H9 (cell line): ENCODE results near the gene MAD1L1. TPM values are rescaled to one million over a fixed set of nuclear protein-coding genes. Genes with fewer than 3 reads are reported as not detected.
A peak's percentile ranks its signal among the peaks of the same experiment; 100 is the strongest.

ENCODE experiments used
- DNase-seq: peaks from one replicate; pipeline ENCODE4 v3.0.0-alpha.2; 2017
- H2AFZ ChIP-seq: one replicate; pipeline ENCODE4 v1.6.1; 2013; ENCODE audit warnings: mild to moderate bottlenecking, low read length, control low read depth, moderate library complexity
- H2AK5ac ChIP-seq: 2 replicates; pipeline ENCODE4 v1.6.1; 2013; ENCODE audit warnings: low read length, control low read depth, mixed read lengths; ENCODE audit not compliant: insufficient read length
- H2BK120ac ChIP-seq: one replicate; pipeline ENCODE4 v1.6.1; 2013; ENCODE audit warnings: low read depth, mild to moderate bottlenecking, low read length, control low read depth, inconsistent platforms; ENCODE audit not compliant: poor library complexity, severe bottlenecking
- H2BK12ac ChIP-seq: 2 replicates; pipeline ENCODE4 v1.6.1; 2013; ENCODE audit warnings: low read length, control low read depth, mixed read lengths, low read depth; ENCODE audit not compliant: insufficient read length
- H2BK15ac ChIP-seq: 2 replicates; pipeline ENCODE4 v1.6.1; 2013; ENCODE audit warnings: low read depth, low read length, control low read depth
- H2BK20ac ChIP-seq: one replicate; pipeline ENCODE4 v1.6.1; 2013; ENCODE audit warnings: low read depth, mild to moderate bottlenecking, low read length, control low read depth, inconsistent platforms; ENCODE audit not compliant: poor library complexity, severe bottlenecking
- H2BK5ac ChIP-seq: 2 replicates; pipeline ENCODE4 v1.6.1; 2013; ENCODE audit warnings: low read length, control low read depth, mixed read lengths; ENCODE audit not compliant: insufficient read length
- H3K14ac ChIP-seq: 2 replicates; pipeline ENCODE4 v1.6.1; 2013; ENCODE audit warnings: low read length, control low read depth; ENCODE audit not compliant: insufficient read depth
- H3K18ac ChIP-seq: 2 replicates; pipeline ENCODE4 v1.6.1; 2013; ENCODE audit warnings: low read depth, mild to moderate bottlenecking, mixed read lengths, low read length, control low read depth; ENCODE audit not compliant: insufficient read length
- H3K23ac ChIP-seq: 2 replicates; pipeline ENCODE4 v1.6.1; 2013; ENCODE audit warnings: low read length, control low read depth, mixed read lengths, low read depth; ENCODE audit not compliant: insufficient read length
- H3K23me2 ChIP-seq: 2 replicates; pipeline ENCODE4 v1.6.1; 2013; ENCODE audit warnings: low read depth, mild to moderate bottlenecking, mixed read lengths, low read length, control low read depth; ENCODE audit not compliant: insufficient read length, poor library complexity, severe bottlenecking
- H3K27ac ChIP-seq: 2 replicates; pipeline ENCODE4 v1.5.1; 2013; ENCODE audit warnings: low read length, control low read depth, mixed read lengths, low read depth; ENCODE audit not compliant: insufficient read length
- H3K27me3 ChIP-seq: 2 replicates; pipeline ENCODE4 v1.6.1; 2013; ENCODE audit warnings: low read length, control low read depth, inconsistent platforms; ENCODE audit not compliant: insufficient read depth
- H3K4ac ChIP-seq: 2 replicates; pipeline ENCODE4 v1.6.1; 2013; ENCODE audit warnings: low read depth, mild to moderate bottlenecking, control low read depth, inconsistent platforms, low read length, moderate library complexity
- H3K4me1 ChIP-seq: 2 replicates; pipeline ENCODE4 v1.6.1; 2013; ENCODE audit warnings: low read length, control low read depth, inconsistent platforms; ENCODE audit not compliant: insufficient read depth
- H3K4me2 ChIP-seq: 2 replicates; pipeline ENCODE4 v1.6.1; 2013; ENCODE audit warnings: low read length, control low read depth, mixed read lengths; ENCODE audit not compliant: insufficient read length, insufficient read depth
- H3K56ac ChIP-seq: 2 replicates; pipeline ENCODE4 v1.6.1; 2013; ENCODE audit warnings: low read depth, mild to moderate bottlenecking, mixed read lengths, low read length, control low read depth; ENCODE audit not compliant: insufficient read length
- H3K79me1 ChIP-seq: 2 replicates; pipeline ENCODE4 v1.6.1; 2013; ENCODE audit warnings: low read depth, mild to moderate bottlenecking, moderate library complexity, low read length, control low read depth, inconsistent platforms; ENCODE audit not compliant: insufficient read depth, poor library complexity, severe bottlenecking
- H3K79me2 ChIP-seq: 2 replicates; pipeline ENCODE4 v1.6.1; 2013; ENCODE audit warnings: low read length, control low read depth, inconsistent platforms; ENCODE audit not compliant: insufficient read depth
- H3K9ac ChIP-seq: 2 replicates; pipeline ENCODE4 v1.6.1; 2013; ENCODE audit warnings: low read length, control low read depth, mixed read lengths; ENCODE audit not compliant: insufficient read length; ENCODE audit errors: extremely low read depth
- H3K9me3 ChIP-seq: one replicate; pipeline ENCODE4 v1.6.1; 2013; ENCODE audit warnings: low read depth, low read length, inconsistent platforms; ENCODE audit not compliant: control insufficient read depth
- H3T11ph ChIP-seq: one replicate; pipeline ENCODE4 v1.6.1; 2013; ENCODE audit warnings: mild to moderate bottlenecking, low read length, control low read depth, inconsistent platforms
- H4K20me1 ChIP-seq: one replicate; pipeline ENCODE4 v1.6.1; 2013; ENCODE audit not compliant: control insufficient read depth, insufficient read length, insufficient read depth
- H4K5ac ChIP-seq: 2 replicates; pipeline ENCODE4 v1.6.1; 2013; ENCODE audit warnings: low read depth, mild to moderate bottlenecking, mixed read lengths, low read length, control low read depth; ENCODE audit not compliant: insufficient read length
- H4K8ac ChIP-seq: replicated peaks from 2 replicates; pipeline ENCODE4 v1.6.1; 2013; ENCODE audit warnings: low read length, control low read depth, mixed read lengths, low read depth; ENCODE audit not compliant: insufficient read length
- H4K91ac ChIP-seq: 2 replicates; pipeline ENCODE4 v1.6.1; 2013; ENCODE audit warnings: low read depth, mild to moderate bottlenecking, moderate library complexity, mixed read lengths, low read length, control low read depth; ENCODE audit not compliant: insufficient read length
- H3K27ac Mint-ChIP-seq, 3 experiments: 2 replicates in 2 of 3; 3 replicates in 1 of 3; pipeline ENCODE4 v1.8.0; 2020 to 2021; ENCODE audit warnings: mixed read lengths in 3 of 3, mild to moderate bottlenecking in 1 of 3, moderate library complexity in 1 of 3
- H3K27me3 Mint-ChIP-seq: 2 replicates; pipeline ENCODE4 v1.8.0; 2021; ENCODE audit warnings: low read depth, mild to moderate bottlenecking, moderate library complexity, mixed read lengths
- H3K36me3 Mint-ChIP-seq, 3 experiments: 2 replicates in 2 of 3; 3 replicates in 1 of 3; pipeline ENCODE4 v1.8.0; 2020 to 2021; ENCODE audit warnings: low read depth in 3 of 3, mixed read lengths in 3 of 3; ENCODE audit not compliant: insufficient read depth in 1 of 3
- H3K4me1 Mint-ChIP-seq, 2 experiments: 2 replicates each; pipeline ENCODE4 v1.8.0; 2020; ENCODE audit warnings: mixed read lengths in 2 of 2
- H3K4me3 Mint-ChIP-seq, 2 experiments: 2 replicates in 1 of 2; 3 replicates in 1 of 2; pipeline ENCODE4 v1.8.0; 2020 to 2021; ENCODE audit warnings: mild to moderate bottlenecking in 2 of 2, mixed read lengths in 2 of 2, moderate library complexity in 1 of 2
- H3K9me3 Mint-ChIP-seq, 2 experiments: 2 replicates in 1 of 2; 3 replicates in 1 of 2; pipeline ENCODE4 v1.8.0; 2020; ENCODE audit warnings: mild to moderate bottlenecking in 2 of 2, mixed read lengths in 2 of 2, moderate library complexity in 1 of 2
- CTCF ChIP-seq: fragments of 200-600 bp; sonication (generic); conservative IDR thresholded peaks from 3 replicates; pipeline ENCODE4 v1.8.0; 2021; ENCODE audit warnings: antibody characterized with exemption, mild to moderate bottlenecking
- WGBS: extraction: QIAGEN DNeasy Blood & Tissue Kit; methylation state at CpG from one replicate; pipeline ENCODE4 v1.1.7; 2013; ENCODE audit warnings: missing lambda C conversion rate, low lambda C conversion rate, mixed read lengths; ENCODE audit not compliant: insufficient read length; ENCODE audit errors: extremely low coverage; 5-methylcytosine and 5-hydroxymethylcytosine counted together
- total RNA-seq: library from RNA; stranded (reverse); gene quantifications from 2 replicates; pipeline ENCODE4 v1.2.1, GENCODE V29; 2021

The MAD1L1 gene
- total RNA-seq, 1 experiment from 2014 or later = 39.0 TPM

- H3K23ac ChIP-seq = no peak overlapping the region
- no peak overlapping the region for H3K27ac ChIP-seq
- no peaks in the 10 kb centered on the region; a peak in 1 of 5 replicates for H3K9me3 Mint-ChIP-seq
- H3K4me1 ChIP-seq = no peaks in the 10 kb centered on the region
- H2AFZ ChIP-seq = no peak overlapping the region
- no peak overlapping the region for H4K91ac ChIP-seq
- H4K5ac ChIP-seq = no peak overlapping the region
- H3K27me3 ChIP-seq = no peaks in the 10 kb centered on the region
- H2BK12ac ChIP-seq = no peak overlapping the region
- no peak overlapping the region for H3K18ac ChIP-seq
- H2AK5ac ChIP-seq = no peak overlapping the region
- H2BK5ac ChIP-seq = no peak overlapping the region
- H2BK20ac ChIP-seq = no peak overlapping the region
- no CpG with 5 or more reads among the region's 12 CpGs for WGBS
- no peak overlapping the region for H3K4me2 ChIP-seq
- H3K27ac Mint-ChIP-seq = peak overlapping the region in 2 of 3 experiments; percentile 42 to 91; a peak in 3 of 7 replicates
- no peak overlapping the region for H3K4ac ChIP-seq
- H3K36me3 Mint-ChIP-seq = peaks cover 7 to 15% (median 8%) of the 10 kb centered on the region in 3 experiments; a peak in 6 of 7 replicates
- no peak overlapping the region for H3K4me3 Mint-ChIP-seq
- H3K79me1 ChIP-seq = no peaks in the 10 kb centered on the region
- no peaks in the 10 kb centered on the region; the same call in 1 of the 2 replicates for H3K79me2 ChIP-seq
- H2BK15ac ChIP-seq = no peak overlapping the region
- H4K20me1 ChIP-seq = peaks cover 2% of the 10 kb centered on the region
- no peaks in the 10 kb centered on the region for H3K9me3 ChIP-seq
- no peaks in the 10 kb centered on the region for H3K23me2 ChIP-seq
- H3K14ac ChIP-seq = no peak overlapping the region
- TF ChIP-seq CTCF = no peak
- no peak overlapping the region for H3K56ac ChIP-seq
- H2BK120ac ChIP-seq = no peak overlapping the region
- peaks cover 54 to 75% of the 10 kb centered on the region in 2 experiments for H3K4me1 Mint-ChIP-seq
- no peak overlapping the region for H3T11ph ChIP-seq
- no peaks in the 10 kb centered on the region; the same call in 1 of the 2 replicates for H3K27me3 Mint-ChIP-seq
- no peak overlapping the region for H4K8ac ChIP-seq
- no peak overlapping the region for H3K9ac ChIP-seq
- no peak for DNase-seq
These were observed 126.3 kb downstream of the MAD1L1 start for GRCh38 chr7:2106440-2106839.
